ENCODE data around the gene NHSL1. TPM values are rescaled to one million over a fixed set of nuclear protein-coding genes. Genes with fewer than 3 reads are reported as not detected.

The NHSL1 gene
- total and polyA plus RNA-seq, 2 of the 8 experiments (the other 6 are each of a cell fraction or from before 2014, with no cell fraction given), result 7.2 to 32.4 TPM

DNA sequence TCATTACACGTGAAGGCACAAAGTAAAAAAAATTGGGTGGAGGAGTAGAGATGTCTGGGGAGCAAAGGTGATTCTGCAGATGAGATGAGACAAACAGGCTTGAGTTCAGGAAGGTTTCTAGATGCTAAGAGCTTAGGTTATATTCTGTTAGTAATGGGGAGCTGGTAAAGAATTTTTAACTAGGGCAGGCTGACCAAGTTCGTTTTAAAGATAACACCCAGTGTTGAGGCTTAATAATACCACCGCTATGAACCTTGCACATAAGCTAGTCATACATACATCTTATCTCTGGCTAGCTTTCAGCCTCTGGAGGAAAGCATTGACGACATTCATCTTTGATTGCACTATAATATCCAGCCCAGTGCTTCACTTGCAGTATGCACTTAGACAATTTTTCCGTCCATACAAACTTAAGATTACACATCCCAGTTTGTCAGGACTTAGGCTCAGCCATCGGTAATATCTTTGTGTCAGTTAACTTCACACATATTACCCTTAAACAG is 12.1 kb downstream of the NHSL1 start:
- Histone ChIP-seq H3K4ac (replicated peaks; ENCODE audit: insufficient read length, low read depth, low read length) (no peak overlapping the region), H3K14ac (ENCODE audit: insufficient read length) (no peak overlapping the region)

More for the DNA sequence above, 12.1 kb downstream of the NHSL1 start:
- Histone ChIP-seq H3K9me3 (ENCODE audit: insufficient read depth in 2 of 2, low read depth in 1 of 2, low read length in 1 of 2) (no peaks in the 10 kb centered on the region), H2BK5ac (ENCODE audit: low read depth, low read length) (0 out of 2 replicates have a peak overlapping the region, but pooled peaks have one; percentile 67), H3K4me2 (ENCODE audit: insufficient read depth in 1 of 2, low read depth in 2 of 2, low read length in 2 of 2) (peak overlapping the region in 1 of 2 experiments; percentile 73; a peak in 1 of 4 replicates), H3K23ac (ENCODE audit: insufficient read length) (no peak overlapping the region), H4K91ac (replicated peaks; ENCODE audit: insufficient read length, low read length) (no peak overlapping the region), H3K36me3 (ENCODE audit: control insufficient read depth in 2 of 4, insufficient read depth in 4 of 4, low read length in 3 of 4) (no peaks in the 10 kb centered on the region; a peak in 2 of 8 replicates), H3K4me3 (ENCODE audit: extremely low read depth in 1 of 4, insufficient read depth in 2 of 4, low read depth in 3 of 4, low read length in 4 of 4) (no peak overlapping the region), H3K18ac (ENCODE audit: extremely low read depth, low read length) (no peak overlapping the region), H2BK15ac (ENCODE audit: low read length) (peak overlapping the region; percentile 36; the same call in 1 of the 2 replicates), H3K9ac (replicated peaks in 1 of 4; ENCODE audit: extremely low read depth in 1 of 4, low read depth in 3 of 4, low read length in 3 of 4) (no peak overlapping the region), H3K79me1 (ENCODE audit: low read depth, low read length) (no peaks in the 10 kb centered on the region; the same call in 1 of the 2 replicates), H3K56ac (replicated peaks; ENCODE audit: insufficient read length, low read depth, low read length) (no peak overlapping the region), H4K8ac (ENCODE audit: extremely low read depth, insufficient read depth, low read length) (no peak overlapping the region), H3K23me2 (ENCODE audit: low read depth, low read length) (no peaks in the 10 kb centered on the region; the same call in 1 of the 2 replicates), H3K27ac (ENCODE audit: low read depth, low read length) (peak overlapping the region; percentile 66; the same call in 1 of the 2 replicates), H2AFZ (ENCODE audit: low read length) (no peak overlapping the region), H2BK20ac (ENCODE audit: low read length) (no peak overlapping the region), H3K27me3 (replicated peaks in 1 of 4; ENCODE audit: control insufficient read depth in 3 of 4, extremely low read depth in 1 of 4, insufficient read depth in 3 of 4, low read length in 3 of 4) (no peaks in the 10 kb centered on the region), H3K79me2 (ENCODE audit: control insufficient read depth in 1 of 2, insufficient read depth in 2 of 2, low read length in 2 of 2) (peaks cover 0 to 27% of the 10 kb centered on the region in 2 experiments; a peak in 2 of 4 replicates), H4K5ac (ENCODE audit: insufficient read length, low read depth, low read length) (no peak overlapping the region), H2BK120ac (replicated peaks; ENCODE audit: low read depth, low read length) (no peak overlapping the region), H2BK12ac (ENCODE audit: low read depth, low read length) (0 out of 2 replicates have a peak overlapping the region, but pooled peaks have one; percentile 92), H4K20me1 (replicated peaks in 1 of 2; ENCODE audit: control insufficient read depth in 1 of 2, insufficient read depth in 2 of 2, low read length in 2 of 2) (no peaks in the 10 kb centered on the region), H2AK5ac (ENCODE audit: low read depth, low read length) (0 out of 2 replicates have a peak overlapping the region, but pooled peaks have one; percentile 66), H3K4me1 (replicated peaks in 1 of 4; ENCODE audit: control insufficient read depth in 3 of 4, insufficient read depth in 4 of 4, low read length in 3 of 4) (peaks cover 0 to 24% (median 19%) of the 10 kb centered on the region in 4 experiments; a peak in 4 of 7 replicates)
- no peak for FAIRE-seq
- TF ChIP-seq SP4 (IDR thresholded peaks at IDR 0.05; ENCODE audit: low read length) (no peak), CEBPB (IDR thresholded peaks at IDR 0.05; ENCODE audit: low read depth, low read length) (no peak), TBP (IDR thresholded peaks at IDR 0.05; ENCODE audit: low read depth, low read length) (no peak), BRCA1 (IDR thresholded peaks at IDR 0.05; ENCODE audit: low read depth, low read length) (no peak), CBX8 (IDR thresholded peaks at IDR 0.05; ENCODE audit: borderline replicate concordance, low read depth, low read length) (no peak), KDM5A (IDR thresholded peaks at IDR 0.05; ENCODE audit: low read length) (no peak), POLR2AphosphoS5 (IDR thresholded peaks at IDR 0.05; ENCODE audit: low read depth, low read length) (no peak), JUN (IDR thresholded peaks at IDR 0.05; ENCODE audit: low read depth, low read length) (no peak)
- TF ChIP-seq, protein P1, sequence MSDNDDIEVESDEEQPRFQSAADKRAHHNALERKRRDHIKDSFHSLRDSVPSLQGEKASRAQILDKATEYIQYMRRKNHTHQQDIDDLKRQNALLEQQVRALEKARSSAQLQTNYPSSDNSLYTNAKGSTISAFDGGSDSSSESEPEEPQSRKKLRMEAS (IDR thresholded peaks at IDR 0.05), result no peak
- POLR2A ChIA-PET (ENCODE audit: partially characterized antibody), result interaction anchor here (0.9 to 1.9 kb wide), 3 partner anchors 10 to 52 kb away, joined by 3 to 20 read pairs (median 3); partner anchors contain the start of gene NHSL1
- CTCF ChIA-PET (ENCODE audit: partially characterized antibody), result interaction anchor here (1.2 to 2.2 kb wide), 6 partner anchors 10 to 103 kb away, joined by 3 to 14 read pairs (median 4); no protein-coding TSS in a partner anchor
- WGBS, 2 experiments (ENCODE audit: extremely low coverage in 1 of 2, insufficient coverage in 1 of 2, insufficient read length in 1 of 2, insufficient replicate concordance in 2 of 2, low coverage in 1 of 2, low lambda C conversion rate in 2 of 2, missing lambda C conversion rate in 1 of 2), result 81% methylated on average over 6 of the region's 6 CpGs; no CpG with 5 or more reads in 1 of the 2 experiments
- DNase-seq (ENCODE audit: low read depth in 1 of 2, low spot score in 2 of 2), result no peak
